ENCODE measurements around the gene LASP1.

DNA sequence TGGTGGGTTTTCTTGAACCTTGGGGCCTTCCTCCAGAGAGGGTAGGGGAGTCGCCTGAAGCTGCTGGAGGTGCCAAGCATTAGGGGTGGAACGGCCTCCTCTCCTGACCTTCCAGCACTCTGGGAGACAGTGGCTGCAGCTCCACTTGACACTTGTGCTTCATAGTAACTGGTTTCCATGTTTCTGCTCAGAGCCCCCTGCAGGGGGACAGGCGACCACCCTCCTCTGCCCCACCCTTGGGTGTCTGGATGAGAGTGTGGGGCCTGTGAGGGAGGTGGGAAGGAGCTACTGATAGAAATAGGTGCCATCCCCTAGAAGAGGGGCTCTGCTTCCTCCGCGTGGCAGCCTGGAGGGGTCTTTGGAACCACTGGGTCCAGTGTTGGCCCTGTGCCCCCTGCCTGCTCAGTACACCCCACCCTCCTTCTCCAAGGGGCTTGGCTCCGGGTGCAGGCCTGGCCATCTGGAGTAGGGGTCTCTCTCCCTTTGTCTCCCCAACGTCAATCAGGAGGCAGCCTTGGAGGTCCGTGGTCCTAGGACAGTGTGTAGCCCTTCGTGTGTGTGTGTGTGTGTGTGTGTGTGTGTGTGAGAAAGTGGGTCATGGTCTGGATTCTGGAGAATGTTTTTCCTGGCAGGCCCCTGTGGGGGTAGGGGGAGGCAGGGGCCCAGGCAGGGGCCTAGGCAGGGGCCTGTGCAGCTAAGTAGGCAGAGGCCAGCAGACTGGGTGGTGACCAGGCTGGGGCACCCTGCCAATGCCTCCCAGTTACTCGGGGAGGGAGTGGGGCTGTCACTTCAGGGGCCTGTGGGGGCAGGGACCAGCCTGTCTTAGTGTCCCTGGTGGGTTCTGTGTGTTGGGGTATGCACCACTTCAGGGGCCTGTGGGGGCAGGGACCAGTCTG lies 4.9 kb downstream of the LASP1 start:
- TF ChIP-seq, protein P1, sequence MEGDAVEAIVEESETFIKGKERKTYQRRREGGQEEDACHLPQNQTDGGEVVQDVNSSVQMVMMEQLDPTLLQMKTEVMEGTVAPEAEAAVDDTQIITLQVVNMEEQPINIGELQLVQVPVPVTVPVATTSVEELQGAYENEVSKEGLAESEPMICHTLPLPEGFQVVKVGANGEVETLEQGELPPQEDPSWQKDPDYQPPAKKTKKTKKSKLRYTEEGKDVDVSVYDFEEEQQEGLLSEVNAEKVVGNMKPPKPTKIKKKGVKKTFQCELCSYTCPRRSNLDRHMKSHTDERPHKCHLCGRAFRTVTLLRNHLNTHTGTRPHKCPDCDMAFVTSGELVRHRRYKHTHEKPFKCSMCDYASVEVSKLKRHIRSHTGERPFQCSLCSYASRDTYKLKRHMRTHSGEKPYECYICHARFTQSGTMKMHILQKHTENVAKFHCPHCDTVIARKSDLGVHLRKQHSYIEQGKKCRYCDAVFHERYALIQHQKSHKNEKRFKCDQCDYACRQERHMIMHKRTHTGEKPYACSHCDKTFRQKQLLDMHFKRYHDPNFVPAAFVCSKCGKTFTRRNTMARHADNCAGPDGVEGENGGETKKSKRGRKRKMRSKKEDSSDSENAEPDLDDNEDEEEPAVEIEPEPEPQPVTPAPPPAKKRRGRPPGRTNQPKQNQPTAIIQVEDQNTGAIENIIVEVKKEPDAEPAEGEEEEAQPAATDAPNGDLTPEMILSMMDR (IDR thresholded peaks at IDR 0.05) = no peak
- TF ChIP-seq ZFX (IDR thresholded peaks at IDR 0.05; ENCODE audit: borderline replicate concordance) = no peak
